Stimulated activated CD4-positive, alpha-beta T cell treated with anti-CD3 and anti-CD28 coated beads, Interleukin-1b, Interleukin-23, amount 100 ng/mL, for 1 hour (primary cell): ENCODE data around the gene ALPK3.

Source experiments
- DNase-seq, 2 donors: peaks; one replicate each; pipeline ENCODE4 v3.0.0-alpha.2; 2020; ENCODE audit warnings: low read depth in 2 of 2

Gene ALPK3

GRCh38 chr15:84799511-84800187 lies 17.5 kb upstream of the ALPK3 start:
- DNase-seq, result no peak

GRCh38 chr15:84800365-84800806 lies 16.8 kb upstream of the ALPK3 start:
- no peak for DNase-seq

DNA sequence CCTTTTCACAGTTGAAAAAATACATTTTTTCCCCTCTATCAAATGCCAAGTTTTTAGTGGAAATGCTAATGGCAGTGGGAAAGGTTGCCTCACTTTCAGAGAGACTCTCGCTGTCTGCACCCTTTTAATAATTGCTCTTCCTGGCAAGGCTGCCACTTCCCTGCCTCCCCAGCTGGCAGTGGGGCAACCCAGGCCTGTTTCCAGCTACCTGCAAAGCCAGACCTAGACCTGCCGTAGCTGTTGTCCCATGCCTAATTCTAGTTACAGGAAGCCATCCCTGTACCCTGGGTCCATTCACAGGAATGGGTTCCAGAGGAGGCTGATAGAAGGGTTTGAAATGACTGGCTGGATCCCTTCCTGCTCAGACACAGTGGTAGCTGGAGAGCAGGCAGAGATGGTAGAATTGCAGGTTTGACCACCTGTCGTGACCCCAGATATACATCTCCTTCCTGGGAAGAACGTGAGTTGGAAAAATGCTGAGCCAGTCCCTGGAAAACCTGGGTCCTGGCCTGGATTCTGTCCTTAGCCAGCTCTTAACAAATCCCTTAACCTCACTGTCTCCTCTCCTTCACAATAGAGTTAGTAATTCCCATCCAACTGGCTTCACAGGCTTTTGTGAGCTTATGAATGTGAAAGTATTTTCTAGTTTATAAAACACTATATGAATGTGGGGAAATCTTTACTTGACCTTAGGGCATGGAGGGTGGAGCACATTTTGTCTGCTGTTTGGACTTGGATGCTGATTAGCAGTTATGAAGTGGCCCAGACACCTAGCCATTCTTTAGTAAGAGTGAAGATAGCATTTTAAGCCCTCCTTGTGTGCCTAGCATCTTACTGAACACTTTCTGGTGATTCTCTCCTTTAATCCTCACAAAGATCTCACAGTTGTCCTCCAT lies 12.9 kb upstream of the ALPK3 start:
- no peak for DNase-seq

- DNase-seq, result no peak
These were observed 11.9 kb upstream of the ALPK3 start for GRCh38 chr15:84805221-84805620.

DNA sequence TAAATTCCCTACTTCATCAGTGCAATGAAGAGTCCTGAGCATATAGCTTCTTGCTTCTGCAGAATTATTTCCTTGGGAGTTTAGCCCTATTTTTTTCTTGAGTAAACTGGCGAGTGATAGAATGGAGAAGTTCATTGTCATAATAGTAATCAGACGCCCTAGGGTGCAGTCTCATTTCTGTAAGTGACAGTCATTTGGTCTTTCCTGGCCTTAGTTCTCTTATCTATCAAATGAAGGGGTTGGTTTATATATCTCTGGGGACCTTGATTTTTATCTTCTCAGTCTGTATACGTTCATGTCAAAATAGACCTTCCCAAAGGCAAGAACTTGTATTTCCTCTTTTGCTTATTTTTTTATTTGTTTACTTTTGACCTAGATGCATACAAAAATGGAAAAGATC lies 9.9 kb upstream of the ALPK3 start:
- DNase-seq, result no peak

DNA sequence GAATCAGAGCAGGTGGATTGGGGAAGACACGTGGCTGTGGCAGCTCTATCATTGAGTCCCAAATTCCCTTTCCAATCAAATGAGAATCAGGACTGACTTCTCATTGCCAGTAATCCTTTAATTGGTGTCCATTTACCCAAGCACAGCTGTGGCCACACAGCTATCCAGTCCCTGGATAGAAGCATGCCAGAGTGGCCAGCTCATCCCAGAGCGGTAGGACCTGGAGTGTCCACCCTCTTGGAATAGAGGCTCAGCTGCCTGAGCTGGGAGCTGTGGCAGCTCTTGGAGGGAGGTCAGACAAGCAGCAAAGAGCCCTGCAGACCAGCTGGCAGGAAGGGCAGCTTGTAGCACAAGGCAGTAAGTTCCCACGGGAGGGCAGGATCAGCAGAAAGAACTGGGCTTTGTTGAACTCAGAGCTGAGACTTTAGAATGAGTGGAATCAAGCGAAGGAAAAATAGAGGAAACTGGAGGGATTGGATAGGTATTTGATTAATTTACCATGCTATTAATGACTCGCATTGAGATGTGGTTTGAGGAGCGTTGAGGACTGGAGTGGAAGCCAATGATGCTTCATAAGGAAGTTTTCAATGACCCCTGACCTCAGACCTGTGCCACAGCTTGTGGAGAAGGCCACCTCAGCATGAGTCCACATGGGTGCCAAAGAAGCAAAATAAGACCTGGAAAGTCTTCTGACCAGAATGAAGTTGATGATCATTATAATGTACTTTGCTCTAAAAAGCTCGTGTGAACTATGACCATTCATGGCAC lies 6.9 kb upstream of the ALPK3 start:
- DNase-seq, result no peak

DNA sequence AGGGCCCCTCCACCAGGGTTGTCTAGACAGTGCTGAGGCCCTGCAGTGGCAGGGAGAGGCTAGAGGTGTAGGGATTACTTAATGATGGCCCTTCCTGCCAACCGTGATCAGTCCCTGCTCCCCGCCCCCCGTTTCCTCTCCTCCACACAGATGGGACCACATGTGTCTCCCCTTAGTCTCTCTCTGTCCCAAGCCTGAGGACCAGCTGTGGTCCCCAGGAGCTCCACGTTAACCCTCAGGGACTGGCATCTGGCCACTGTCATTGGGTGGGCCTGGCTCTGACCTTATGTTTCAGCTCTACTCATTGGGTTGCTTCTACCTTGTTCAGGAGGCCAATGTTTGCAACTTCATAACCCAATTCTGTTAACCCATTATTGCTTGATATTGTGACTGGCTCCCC lies 6.0 kb upstream of the ALPK3 start:
- DNase-seq, result no peak

DNA sequence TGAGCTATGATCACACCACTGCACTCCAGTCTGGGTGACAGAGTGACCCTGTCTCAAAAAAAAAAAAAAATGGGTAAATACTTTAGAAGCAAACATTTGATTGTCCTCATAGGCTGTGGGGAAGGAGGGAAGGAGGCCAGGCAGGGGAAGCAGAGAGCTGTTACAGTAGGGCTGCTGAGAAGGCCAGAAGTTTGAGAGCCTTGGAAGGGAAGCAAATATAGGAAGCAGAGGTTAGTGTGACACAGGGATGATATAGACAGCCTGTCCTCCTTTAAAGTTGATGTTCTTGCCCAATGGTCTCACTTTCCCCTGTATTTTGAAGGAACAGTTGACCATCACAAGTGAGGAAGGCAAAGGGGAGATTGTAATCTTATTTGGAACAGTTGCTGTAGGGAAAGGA lies 5.3 kb upstream of the ALPK3 start:
- no peak for DNase-seq

GRCh38 chr15:84812842-84813241 lies 4.3 kb upstream of the ALPK3 start:
- DNase-seq, result no peak

DNA sequence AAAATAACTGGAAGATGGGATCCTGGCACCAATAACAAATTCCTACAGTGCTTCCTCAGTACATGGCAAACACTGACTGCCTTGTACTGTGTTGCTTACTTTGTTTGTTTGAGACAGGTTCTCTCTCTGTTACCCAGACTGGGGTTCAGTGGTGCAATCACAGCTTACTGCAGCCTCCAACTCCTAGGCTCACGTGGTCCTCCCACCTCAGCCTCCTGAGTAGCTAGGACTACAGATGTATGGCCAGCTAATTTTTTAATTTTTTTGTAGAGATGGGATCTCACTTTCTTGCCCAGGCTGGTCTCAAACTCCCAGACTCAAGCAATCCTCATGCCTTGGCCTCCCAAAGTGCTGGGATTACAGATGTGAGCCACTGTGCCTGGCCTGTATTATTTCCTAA lies 3.7 kb upstream of the ALPK3 start:
- no peak for DNase-seq

DNA sequence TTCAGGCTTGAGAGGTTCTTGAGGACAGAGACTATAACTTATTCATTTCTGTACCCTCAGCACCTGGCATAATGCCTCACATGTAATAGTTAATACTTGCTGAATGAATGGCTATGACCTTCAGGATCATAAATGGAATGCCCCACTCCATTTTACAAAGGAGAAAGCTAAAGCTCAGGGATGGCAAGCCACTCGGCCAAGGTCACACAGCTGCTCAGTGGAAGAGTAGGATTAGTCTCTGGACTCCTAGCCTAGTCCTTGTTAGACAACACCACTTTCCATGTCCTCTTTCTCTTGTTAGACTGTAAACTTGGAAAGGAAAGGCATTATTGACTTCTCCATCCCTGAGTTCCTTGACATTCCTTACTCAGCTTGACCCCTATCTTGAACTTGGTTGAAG lies 3.2 kb upstream of the ALPK3 start:
- no peak for DNase-seq

- DNase-seq, result no peak
These were observed 2.2 kb upstream of the ALPK3 start for GRCh38 chr15:84814916-84815315.

GRCh38 chr15:84817466-84818081 lies 418 bp downstream of the ALPK3 start:
- DNase-seq, result no peak

- DNase-seq, result no peak
These were observed 1.3 kb downstream of the ALPK3 start for GRCh38 chr15:84818261-84819131.

- no peak for DNase-seq
These were observed 2.2 kb downstream of the ALPK3 start for GRCh38 chr15:84819291-84819768.

GRCh38 chr15:84819791-84820190 lies 2.6 kb downstream of the ALPK3 start:
- no peak for DNase-seq

DNA sequence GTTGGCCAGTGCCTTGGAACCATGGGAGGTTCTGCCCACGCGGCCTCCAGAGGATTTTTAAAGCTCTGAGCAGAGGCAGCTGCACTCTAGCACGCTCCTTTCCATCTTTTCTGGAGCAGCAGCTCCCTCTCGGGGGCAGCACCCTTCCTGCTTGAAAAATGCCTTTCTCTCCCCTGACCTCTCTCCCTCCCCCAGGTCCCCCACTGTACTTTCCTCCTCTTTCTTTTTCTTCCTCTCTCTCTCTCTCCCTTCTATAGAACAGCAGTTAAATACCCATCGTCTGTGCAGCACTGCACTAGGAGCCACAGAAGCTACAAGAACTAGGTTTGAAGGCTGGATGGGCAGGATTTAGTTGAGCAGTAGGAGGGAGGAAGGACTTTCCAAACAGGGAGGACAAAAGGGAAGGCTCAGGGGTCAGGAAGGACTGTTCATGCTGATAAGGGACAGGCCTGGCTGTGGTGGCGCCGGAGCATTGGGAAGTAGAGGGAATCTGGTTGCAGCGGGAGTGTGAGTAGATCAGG lies 4.4 kb downstream of the ALPK3 start:
- DNase-seq, result no peak

DNA sequence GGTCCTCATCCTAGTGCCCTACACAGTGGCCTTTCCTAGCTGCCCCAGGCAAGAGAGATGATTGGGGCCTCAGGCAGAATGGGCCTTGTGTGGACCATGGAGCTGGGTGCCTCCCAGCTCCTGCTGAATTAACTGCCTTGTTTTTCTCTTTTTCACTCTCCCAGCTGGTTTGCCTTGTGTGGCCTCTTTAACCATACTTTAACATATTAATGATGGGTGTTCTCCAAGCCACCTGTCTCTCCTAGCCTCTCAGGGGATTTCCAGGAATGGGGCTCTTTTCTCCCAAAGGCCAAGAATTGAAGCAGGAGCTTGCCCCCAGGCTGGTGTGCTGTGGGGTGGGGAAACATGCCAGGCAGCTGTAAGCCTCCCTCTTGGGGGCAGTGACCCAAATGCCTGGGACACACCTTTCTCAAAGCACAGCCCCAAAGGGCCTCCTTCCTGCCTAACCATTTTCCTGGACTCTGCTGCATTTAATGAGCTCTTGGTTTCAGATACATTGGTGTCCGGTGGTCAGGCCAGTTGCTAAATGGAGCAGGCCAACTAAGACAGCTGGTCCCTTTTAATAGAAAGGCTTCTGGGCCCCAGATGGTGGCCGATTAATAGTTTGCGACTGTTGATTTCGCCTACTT lies 5.6 kb downstream of the ALPK3 start:
- no peak for DNase-seq

GRCh38 chr15:84823282-84823878 lies 6.2 kb downstream of the ALPK3 start:
- no peak for DNase-seq
